Measurements from ENCODE around the gene SEC23A. TPM values are rescaled to one million over a fixed set of nuclear protein-coding genes. Genes with fewer than 3 reads are reported as not detected.
A peak's percentile ranks its signal among the peaks of the same experiment; 100 is the strongest.
"Not testable (repeated sequence)": the region's sequence is repeated elsewhere in the genome, so short reads cannot be mapped to it uniquely, and the experiment has no call there.

The SEC23A gene
- total and polyA plus RNA-seq, 2 of the 13 experiments (the other 11 are each of a cell fraction or from before 2014, with no cell fraction given): 403 to 887 TPM

- ATAC-seq; H3K27ac ChIP-seq (ENCODE audit: extremely low read length, insufficient read depth, low read length); H3K9me3 ChIP-seq (ENCODE audit: low read length); BruUV-seq (replicated peaks); intact Hi-C loops (cut with micrococcal nuclease; ENCODE audit: unreplicated experiment); FAIRE-seq; H3K9ac ChIP-seq (ENCODE audit: insufficient read depth, low read depth, low read length); CTCF ChIA-PET (ENCODE audit: low intra/inter-chr PET ratio, low total read pairs); H3K27me3 ChIP-seq (ENCODE audit: control insufficient read depth in 1 of 2, insufficient read depth in 2 of 2, low read length in 2 of 2); H2AFZ ChIP-seq (ENCODE audit: low read length); in situ Hi-C loops (cut with HindIII; ENCODE audit: extremely low pct_ligation_motif_present, low pct_unique_long_range_greater_than_20kb); DNase-seq (ENCODE audit: low spot score): not testable (repeated sequence)
- H4K20me1 ChIP-seq (ENCODE audit: insufficient read depth, low read length): peaks cover 77% of the 10 kb centered on the region
- 94% methylated on average over 10 of the region's 10 CpGs for WGBS (ENCODE audit: low lambda C conversion rate)
- peak overlapping the region; percentile 78 for H3K4me2 ChIP-seq (ENCODE audit: low read depth, low read length)
- peaks cover 16 to 30% of the 10 kb centered on the region in 2 experiments for H3K36me3 ChIP-seq (replicated peaks in 1 of 2; ENCODE audit: control insufficient read depth in 1 of 2, insufficient read depth in 2 of 2, low read length in 2 of 2)
- H3K4me1 ChIP-seq (ENCODE audit: insufficient read depth, low read length): peaks cover 81% of the 10 kb centered on the region
- TF ChIP-seq, protein P1, sequence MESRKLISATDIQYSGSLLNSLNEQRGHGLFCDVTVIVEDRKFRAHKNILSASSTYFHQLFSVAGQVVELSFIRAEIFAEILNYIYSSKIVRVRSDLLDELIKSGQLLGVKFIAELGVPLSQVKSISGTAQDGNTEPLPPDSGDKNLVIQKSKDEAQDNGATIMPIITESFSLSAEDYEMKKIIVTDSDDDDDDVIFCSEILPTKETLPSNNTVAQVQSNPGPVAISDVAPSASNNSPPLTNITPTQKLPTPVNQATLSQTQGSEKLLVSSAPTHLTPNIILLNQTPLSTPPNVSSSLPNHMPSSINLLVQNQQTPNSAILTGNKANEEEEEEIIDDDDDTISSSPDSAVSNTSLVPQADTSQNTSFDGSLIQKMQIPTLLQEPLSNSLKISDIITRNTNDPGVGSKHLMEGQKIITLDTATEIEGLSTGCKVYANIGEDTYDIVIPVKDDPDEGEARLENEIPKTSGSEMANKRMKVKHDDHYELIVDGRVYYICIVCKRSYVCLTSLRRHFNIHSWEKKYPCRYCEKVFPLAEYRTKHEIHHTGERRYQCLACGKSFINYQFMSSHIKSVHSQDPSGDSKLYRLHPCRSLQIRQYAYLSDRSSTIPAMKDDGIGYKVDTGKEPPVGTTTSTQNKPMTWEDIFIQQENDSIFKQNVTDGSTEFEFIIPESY (CRISPR knock-in tag; IDR thresholded peaks at IDR 0.05): peak; percentile 51; the same call in 1 of the 2 replicates
- peak; percentile 56; the same call in 1 of the 2 replicates for TF ChIP-seq ZBTB38 (CRISPR knock-in tag; IDR thresholded peaks at IDR 0.05)
- TF ChIP-seq, protein P2, sequence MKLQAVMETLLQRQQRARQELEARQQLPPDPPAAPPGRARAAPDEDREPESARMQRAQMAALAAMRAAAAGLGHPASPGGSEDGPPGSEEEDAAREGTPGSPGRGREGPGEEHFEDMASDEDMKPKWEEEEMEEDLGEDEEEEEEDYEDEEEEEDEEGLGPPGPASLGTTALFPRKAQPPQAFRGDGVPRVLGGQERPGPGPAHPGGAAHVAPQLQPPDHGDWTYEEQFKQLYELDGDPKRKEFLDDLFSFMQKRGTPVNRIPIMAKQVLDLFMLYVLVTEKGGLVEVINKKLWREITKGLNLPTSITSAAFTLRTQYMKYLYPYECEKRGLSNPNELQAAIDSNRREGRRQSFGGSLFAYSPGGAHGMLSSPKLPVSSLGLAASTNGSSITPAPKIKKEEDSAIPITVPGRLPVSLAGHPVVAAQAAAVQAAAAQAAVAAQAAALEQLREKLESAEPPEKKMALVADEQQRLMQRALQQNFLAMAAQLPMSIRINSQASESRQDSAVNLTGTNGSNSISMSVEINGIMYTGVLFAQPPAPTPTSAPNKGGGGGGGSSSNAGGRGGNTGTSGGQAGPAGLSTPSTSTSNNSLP (IDR thresholded peaks at IDR 0.05; ENCODE audit: low read depth, low read length): 0 out of 2 replicates have a peak, but pooled peaks have one; percentile 10
- peak; percentile 36; the same call in 1 of the 2 replicates for TF ChIP-seq POGZ (CRISPR knock-in tag; IDR thresholded peaks at IDR 0.05)
- 0 out of 2 replicates have a peak, but pooled peaks have one; percentile 29 for TF ChIP-seq ZNF503 (CRISPR knock-in tag; IDR thresholded peaks at IDR 0.05)
- TF ChIP-seq RBFOX2 (IDR thresholded peaks at IDR 0.05; ENCODE audit: low read depth, low read length): 0 out of 2 replicates have a peak, but pooled peaks have one; percentile 30
- H3K4me3 ChIP-seq (replicated peaks in 1 of 3; ENCODE audit: insufficient read depth in 1 of 3, low read depth in 2 of 3, low read length in 3 of 3): peak overlapping the region in 1 of 3 experiments; percentile 8; a peak in 2 of 6 replicates
- peaks cover 88% of the 10 kb centered on the region for H3K79me2 ChIP-seq (ENCODE audit: insufficient read depth, low read length)
- POLR2A ChIA-PET: interaction anchor here (1.5 to 4.1 kb wide), 6 partner anchors 15 to 333 kb away, joined by 3 to 25 read pairs (median 9); partner anchors contain the start of genes FBXO33, GEMIN2, PNN and TRAPPC6B
These were observed 3.8 kb downstream of the SEC23A start for GRCh38 chr14:39099215-39099614.
